ENCODE measurements around the gene RORC. TPM values are rescaled to one million over a fixed set of nuclear protein-coding genes. Genes with fewer than 3 reads are reported as not detected.
A peak's percentile ranks its signal among the peaks of the same experiment; 100 is the strongest.

Gene RORC
- polyA plus RNA-seq, 2 donors: 1.5 to 3.4 TPM

DNA sequence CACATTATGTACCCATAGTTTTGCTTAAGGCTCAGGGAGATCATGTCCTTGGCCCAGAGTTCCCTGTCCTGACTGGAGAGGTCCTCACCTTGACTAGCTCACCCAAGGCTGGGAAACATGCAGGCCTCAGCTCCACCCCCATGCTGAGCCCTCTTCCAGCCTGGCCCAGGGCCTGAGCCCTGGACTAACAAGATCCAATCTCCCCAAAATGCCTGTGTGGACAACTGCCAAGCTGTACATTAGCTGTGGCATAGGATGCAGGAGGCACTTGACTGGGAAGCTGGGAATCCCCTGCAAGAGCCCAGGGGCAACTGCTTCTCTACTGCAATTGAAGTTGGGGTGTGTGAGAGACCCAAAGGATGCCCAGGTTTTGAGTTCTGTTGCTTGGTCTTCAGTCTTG is 28.4 kb downstream of the RORC start:
- H3K27me3 ChIP-seq (ENCODE audit: control insufficient read depth in 1 of 2, insufficient read depth in 2 of 2, low read length in 2 of 2): no peaks in the 10 kb centered on the region
- peaks cover 0 to 4% of the 10 kb centered on the region in 2 donors for H3K4me1 ChIP-seq (ENCODE audit: control insufficient read depth in 2 of 2, insufficient read depth in 2 of 2, low read length in 1 of 2)
- no peaks in the 10 kb centered on the region for H3K36me3 ChIP-seq (ENCODE audit: control insufficient read depth in 2 of 2, insufficient read depth in 2 of 2, low read length in 1 of 2)
- H3K27ac ChIP-seq (ENCODE audit: low read depth in 2 of 2, low read length in 1 of 2): no peak overlapping the region
- no peak overlapping the region for H3K4me3 ChIP-seq (ENCODE audit: low read depth in 1 of 2, low read length in 2 of 2)
- H3K9me3 ChIP-seq (ENCODE audit: control insufficient read depth in 2 of 2, insufficient read depth in 1 of 2, low read depth in 1 of 2, low read length in 1 of 2): no peaks in the 10 kb centered on the region

DNA sequence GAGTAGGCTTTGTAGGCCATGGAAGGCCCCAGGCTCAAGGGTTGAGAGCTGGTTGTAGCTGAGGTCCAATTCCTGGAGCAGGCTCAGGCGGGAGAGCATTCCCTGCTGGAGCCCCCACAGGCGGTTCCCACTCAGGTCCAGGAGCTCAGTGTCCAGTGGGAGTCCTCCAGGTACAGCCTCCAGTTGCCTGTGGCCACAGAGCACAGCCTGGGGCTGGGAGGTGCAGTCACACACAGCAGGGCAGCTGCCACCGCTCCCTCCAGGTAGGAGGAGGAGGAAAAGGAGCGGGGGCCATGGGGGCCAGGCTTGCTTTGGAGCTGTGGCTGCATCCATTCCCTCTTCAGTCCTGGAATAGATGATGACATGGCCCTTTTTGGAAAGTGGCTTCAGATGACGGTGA is 29.2 kb downstream of the RORC start:
- H3K4me3 ChIP-seq (ENCODE audit: low read depth in 1 of 2, low read length in 2 of 2): no peak overlapping the region
- no peak overlapping the region for H3K27ac ChIP-seq (ENCODE audit: low read depth in 2 of 2, low read length in 1 of 2)
- WGBS, 2 donors: 93 to 99% methylated on average over 5 of the region's 5 CpGs
- H3K27me3 ChIP-seq (ENCODE audit: control insufficient read depth in 1 of 2, insufficient read depth in 2 of 2, low read length in 2 of 2): no peaks in the 10 kb centered on the region
- no peaks in the 10 kb centered on the region for H3K36me3 ChIP-seq (ENCODE audit: control insufficient read depth in 2 of 2, insufficient read depth in 2 of 2, low read length in 1 of 2)
- no peaks in the 10 kb centered on the region for H3K9me3 ChIP-seq (ENCODE audit: control insufficient read depth in 2 of 2, insufficient read depth in 1 of 2, low read depth in 1 of 2, low read length in 1 of 2)
- peaks cover 0 to 4% of the 10 kb centered on the region in 2 donors for H3K4me1 ChIP-seq (ENCODE audit: control insufficient read depth in 2 of 2, insufficient read depth in 2 of 2, low read length in 1 of 2)

DNA sequence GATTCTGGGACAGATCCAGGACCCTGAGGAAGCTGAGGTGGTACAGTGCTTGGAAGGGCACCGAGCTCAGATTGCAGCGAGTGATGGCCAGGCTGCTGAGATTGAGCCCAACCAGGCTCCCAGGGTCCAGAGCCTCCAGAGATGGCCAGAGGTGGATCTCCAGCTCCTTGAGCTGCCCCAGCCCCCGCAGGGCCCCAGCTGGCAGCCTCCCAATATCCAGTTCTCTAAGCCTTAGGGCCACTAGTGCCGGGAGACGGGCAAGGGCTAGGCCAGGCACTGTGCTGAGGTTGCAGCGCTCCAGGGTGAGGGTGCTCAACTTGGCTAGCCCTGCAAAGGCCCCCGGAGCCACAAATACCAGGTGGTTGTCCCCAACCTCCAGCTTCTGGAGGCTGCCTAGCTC is 29.8 kb downstream of the RORC start:
- Histone ChIP-seq H3K36me3 (ENCODE audit: control insufficient read depth in 2 of 2, insufficient read depth in 2 of 2, low read length in 1 of 2) (no peaks in the 10 kb centered on the region), H3K4me3 (ENCODE audit: low read depth in 1 of 2, low read length in 2 of 2) (no peak overlapping the region), H3K27ac (ENCODE audit: low read depth in 2 of 2, low read length in 1 of 2) (no peak overlapping the region), H3K4me1 (ENCODE audit: control insufficient read depth in 2 of 2, insufficient read depth in 2 of 2, low read length in 1 of 2) (peaks cover 0 to 4% of the 10 kb centered on the region in 2 donors), H3K27me3 (ENCODE audit: control insufficient read depth in 1 of 2, insufficient read depth in 2 of 2, low read length in 2 of 2) (no peaks in the 10 kb centered on the region), H3K9me3 (ENCODE audit: control insufficient read depth in 2 of 2, insufficient read depth in 1 of 2, low read depth in 1 of 2, low read length in 1 of 2) (no peaks in the 10 kb centered on the region)
- WGBS, 2 donors: 84 to 85% methylated on average over 7 of the region's 7 CpGs

DNA sequence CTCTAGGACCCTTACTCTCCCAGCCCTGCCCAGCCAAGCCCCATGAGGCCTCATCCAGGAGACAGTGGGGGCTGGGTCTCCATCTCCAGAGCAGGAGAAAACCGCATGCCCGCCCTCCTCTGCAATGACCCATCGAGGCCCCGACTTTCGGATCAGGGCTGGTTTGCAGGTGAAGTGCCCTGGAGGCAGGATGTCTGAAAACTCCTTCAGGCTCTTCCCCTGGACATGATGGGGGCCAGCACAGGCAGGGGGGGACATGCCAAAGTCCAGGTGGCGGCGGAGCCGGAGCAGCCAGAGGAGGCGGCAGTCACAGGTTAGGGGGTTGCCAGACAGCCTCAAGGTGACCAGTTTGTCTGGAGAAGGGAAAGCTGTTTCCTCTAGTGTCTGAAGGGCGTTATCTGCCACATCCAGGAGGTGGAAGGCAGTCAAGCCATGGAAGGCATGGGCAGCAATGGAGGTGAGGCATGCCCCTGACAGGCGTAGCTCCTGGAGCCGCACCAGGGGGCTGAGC is 30.2 kb downstream of the RORC start:
- WGBS, 2 donors: 91 to 95% methylated on average over 12 of the region's 12 CpGs
- Histone ChIP-seq H3K27me3 (ENCODE audit: control insufficient read depth in 1 of 2, insufficient read depth in 2 of 2, low read length in 2 of 2) (no peaks in the 10 kb centered on the region), H3K4me3 (ENCODE audit: low read depth in 1 of 2, low read length in 2 of 2) (no peak overlapping the region), H3K4me1 (ENCODE audit: control insufficient read depth in 2 of 2, insufficient read depth in 2 of 2, low read length in 1 of 2) (peaks cover 0 to 4% of the 10 kb centered on the region in 2 donors), H3K27ac (ENCODE audit: low read depth in 2 of 2, low read length in 1 of 2) (no peak overlapping the region), H3K36me3 (ENCODE audit: control insufficient read depth in 2 of 2, insufficient read depth in 2 of 2, low read length in 1 of 2) (no peaks in the 10 kb centered on the region), H3K9me3 (ENCODE audit: control insufficient read depth in 2 of 2, insufficient read depth in 1 of 2, low read depth in 1 of 2, low read length in 1 of 2) (no peaks in the 10 kb centered on the region)

DNA sequence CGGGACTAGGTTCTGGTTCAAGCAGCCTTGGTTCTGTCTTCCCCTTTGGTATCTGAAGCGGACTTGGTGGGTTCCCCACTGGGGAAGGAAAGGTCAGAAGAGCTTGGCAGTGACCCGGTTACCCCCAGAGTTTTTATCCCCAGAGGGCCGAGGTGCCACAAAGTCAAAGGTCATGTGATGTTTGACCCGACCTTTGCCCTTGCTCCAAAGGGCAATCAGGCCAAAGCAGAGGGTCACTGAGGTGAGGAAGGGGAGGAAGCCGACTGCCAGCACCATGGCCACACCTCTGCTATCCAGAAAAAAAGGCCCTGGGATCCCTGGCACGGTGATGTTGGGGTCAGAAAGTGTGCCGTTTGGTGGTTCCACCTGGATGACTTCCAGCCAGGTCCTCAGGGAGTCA is 30.8 kb downstream of the RORC start:
- Histone ChIP-seq H3K27me3 (ENCODE audit: control insufficient read depth in 1 of 2, insufficient read depth in 2 of 2, low read length in 2 of 2) (no peaks in the 10 kb centered on the region), H3K36me3 (ENCODE audit: control insufficient read depth in 2 of 2, insufficient read depth in 2 of 2, low read length in 1 of 2) (no peaks in the 10 kb centered on the region), H3K4me1 (ENCODE audit: control insufficient read depth in 2 of 2, insufficient read depth in 2 of 2, low read length in 1 of 2) (peaks cover 0 to 4% of the 10 kb centered on the region in 2 donors), H3K9me3 (ENCODE audit: control insufficient read depth in 2 of 2, insufficient read depth in 1 of 2, low read depth in 1 of 2, low read length in 1 of 2) (no peaks in the 10 kb centered on the region), H3K27ac (ENCODE audit: low read depth in 2 of 2, low read length in 1 of 2) (no peak overlapping the region), H3K4me3 (ENCODE audit: low read depth in 1 of 2, low read length in 2 of 2) (no peak overlapping the region)
- WGBS, 2 donors: 58 to 70% methylated on average over 8 of the region's 8 CpGs

DNA sequence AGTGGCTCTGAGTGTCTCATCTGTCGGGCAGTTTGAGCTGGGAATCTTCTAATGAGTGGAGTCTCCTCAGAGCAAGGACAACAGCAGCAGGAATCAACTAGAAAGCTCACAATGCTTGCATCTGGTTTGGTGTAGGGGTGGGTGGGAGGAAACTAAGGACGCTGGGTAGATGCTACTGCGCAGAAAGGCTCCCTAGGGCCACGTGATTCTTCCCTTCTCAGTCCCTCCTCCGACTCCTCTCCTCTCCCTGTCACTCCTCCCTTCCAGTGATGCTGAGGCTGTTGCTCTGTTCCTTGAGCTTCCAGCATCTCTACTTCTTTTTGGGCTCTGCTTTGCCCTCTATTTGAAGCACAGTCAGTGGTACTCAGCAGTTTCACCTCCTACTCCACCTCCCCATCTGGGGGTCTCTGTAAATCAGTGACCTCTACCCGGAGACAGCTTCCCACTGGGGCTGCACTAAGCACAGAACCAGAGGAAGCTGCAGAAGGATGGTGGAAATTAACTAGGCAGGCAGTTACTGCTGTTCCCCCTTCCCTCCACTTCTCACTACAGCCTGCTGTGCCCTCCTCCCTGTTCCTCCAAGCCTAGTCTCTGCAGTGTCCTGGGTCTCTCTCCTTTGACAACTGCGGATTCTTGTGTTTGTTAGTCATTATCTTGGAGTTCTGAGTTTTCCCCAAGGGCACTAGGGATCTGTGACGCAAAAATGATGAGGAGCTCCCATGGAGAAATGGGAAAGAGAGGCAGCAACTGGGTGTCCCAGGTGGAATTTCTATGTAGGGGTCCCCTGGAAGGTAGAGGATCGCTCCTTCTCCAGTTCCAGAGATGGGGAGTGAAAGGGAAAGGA is 32.2 kb downstream of the RORC start:
- 53 to 65% methylated on average over 9 of the region's 9 CpGs for WGBS, 2 donors
- no peak overlapping the region for H3K4me3 ChIP-seq (ENCODE audit: low read depth in 1 of 2, low read length in 2 of 2)
- H3K4me1 ChIP-seq (ENCODE audit: control insufficient read depth in 2 of 2, insufficient read depth in 2 of 2, low read length in 1 of 2): peaks cover 0 to 4% of the 10 kb centered on the region in 2 donors
- no peaks in the 10 kb centered on the region for H3K27me3 ChIP-seq (ENCODE audit: control insufficient read depth in 1 of 2, insufficient read depth in 2 of 2, low read length in 2 of 2)
- no peak overlapping the region for H3K27ac ChIP-seq (ENCODE audit: low read depth in 2 of 2, low read length in 1 of 2)
- no peaks in the 10 kb centered on the region for H3K36me3 ChIP-seq (ENCODE audit: control insufficient read depth in 2 of 2, insufficient read depth in 2 of 2, low read length in 1 of 2)
- no peaks in the 10 kb centered on the region for H3K9me3 ChIP-seq (ENCODE audit: control insufficient read depth in 2 of 2, insufficient read depth in 1 of 2, low read depth in 1 of 2, low read length in 1 of 2)

DNA sequence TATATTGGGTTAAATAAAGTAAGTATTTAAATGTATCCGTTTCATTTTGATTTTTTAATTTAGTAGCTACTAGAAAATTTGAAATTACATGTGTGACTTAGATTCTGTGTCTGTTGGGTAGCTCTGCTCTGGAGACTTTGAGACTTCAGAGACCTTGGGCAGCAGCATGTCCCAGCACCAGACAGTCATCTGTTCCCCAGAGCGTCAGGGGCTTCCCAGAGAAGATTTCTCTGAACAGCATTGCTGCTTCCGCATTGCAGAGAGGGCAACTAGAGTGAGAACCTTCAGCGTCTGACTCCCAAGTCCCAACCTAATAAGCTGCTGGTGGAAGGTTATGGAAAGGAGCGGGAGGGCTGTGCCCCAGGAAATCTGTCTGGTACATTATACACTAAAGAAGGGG is 33.0 kb downstream of the RORC start:
- H3K4me1 ChIP-seq (ENCODE audit: control insufficient read depth in 2 of 2, insufficient read depth in 2 of 2, low read length in 1 of 2): peaks cover 0 to 4% of the 10 kb centered on the region in 2 donors
- 87 to 88% methylated on average over 5 of the region's 5 CpGs for WGBS, 2 donors
- no peak overlapping the region for H3K27ac ChIP-seq (ENCODE audit: low read depth in 2 of 2, low read length in 1 of 2)
- no peaks in the 10 kb centered on the region for H3K36me3 ChIP-seq (ENCODE audit: control insufficient read depth in 2 of 2, insufficient read depth in 2 of 2, low read length in 1 of 2)
- H3K4me3 ChIP-seq (ENCODE audit: low read depth in 1 of 2, low read length in 2 of 2): no peak overlapping the region
- H3K27me3 ChIP-seq (ENCODE audit: control insufficient read depth in 1 of 2, insufficient read depth in 2 of 2, low read length in 2 of 2): no peaks in the 10 kb centered on the region
- H3K9me3 ChIP-seq (ENCODE audit: control insufficient read depth in 2 of 2, insufficient read depth in 1 of 2, low read depth in 1 of 2, low read length in 1 of 2): no peaks in the 10 kb centered on the region

DNA sequence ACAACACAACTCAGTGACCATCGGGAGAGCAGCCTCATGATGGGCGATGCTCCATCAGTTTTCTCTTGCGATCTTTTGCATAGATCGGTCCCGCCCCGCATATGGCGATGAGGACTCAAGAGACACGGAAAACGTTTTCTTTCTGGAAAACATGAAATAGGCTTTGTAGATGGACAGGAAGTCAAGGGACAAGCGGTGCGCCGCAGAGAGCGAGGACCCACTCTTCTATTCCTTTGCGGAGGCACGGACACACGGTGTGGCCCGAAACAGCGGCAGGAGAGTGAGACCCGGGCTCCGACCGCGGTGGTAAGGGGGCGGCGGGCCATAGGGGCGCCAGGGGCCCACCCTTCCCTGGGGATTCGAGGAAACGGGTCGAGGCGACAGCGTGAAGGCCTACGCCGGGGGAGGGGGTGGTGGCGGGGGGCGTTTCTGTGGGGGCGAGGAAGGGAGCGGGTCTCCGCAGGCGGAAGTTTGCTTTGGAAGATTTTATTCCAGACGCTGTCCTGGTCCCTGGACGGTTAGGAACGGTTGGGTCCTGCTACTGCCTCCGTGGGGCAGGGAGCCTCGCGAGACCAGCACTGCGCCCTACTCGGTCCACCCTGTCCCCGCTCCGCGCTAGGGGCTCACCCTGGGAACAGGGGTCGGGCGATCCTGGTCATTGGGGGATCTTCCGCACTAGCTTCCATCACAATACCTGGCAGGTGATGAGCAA is 40.5 kb downstream of the RORC start:
- H3K4me3 ChIP-seq (ENCODE audit: low read depth in 1 of 2, low read length in 2 of 2): peak overlapping the region; percentile 67 to 92
- H3K9me3 ChIP-seq (ENCODE audit: control insufficient read depth in 2 of 2, insufficient read depth in 1 of 2, low read depth in 1 of 2, low read length in 1 of 2): no peaks in the 10 kb centered on the region
- H3K4me1 ChIP-seq (ENCODE audit: control insufficient read depth in 2 of 2, insufficient read depth in 2 of 2, low read length in 1 of 2): peaks cover 0 to 7% of the 10 kb centered on the region in 2 donors
- no peaks in the 10 kb centered on the region for H3K27me3 ChIP-seq (ENCODE audit: control insufficient read depth in 1 of 2, insufficient read depth in 2 of 2, low read length in 2 of 2)
- 1 to 2% methylated on average over 45 to 52 of the region's 52 CpGs for WGBS, 2 donors
- peak overlapping the region; percentile 23 to 35 for H3K27ac ChIP-seq (ENCODE audit: low read depth in 2 of 2, low read length in 1 of 2)
- no peaks in the 10 kb centered on the region for H3K36me3 ChIP-seq (ENCODE audit: control insufficient read depth in 2 of 2, insufficient read depth in 2 of 2, low read length in 1 of 2)

DNA sequence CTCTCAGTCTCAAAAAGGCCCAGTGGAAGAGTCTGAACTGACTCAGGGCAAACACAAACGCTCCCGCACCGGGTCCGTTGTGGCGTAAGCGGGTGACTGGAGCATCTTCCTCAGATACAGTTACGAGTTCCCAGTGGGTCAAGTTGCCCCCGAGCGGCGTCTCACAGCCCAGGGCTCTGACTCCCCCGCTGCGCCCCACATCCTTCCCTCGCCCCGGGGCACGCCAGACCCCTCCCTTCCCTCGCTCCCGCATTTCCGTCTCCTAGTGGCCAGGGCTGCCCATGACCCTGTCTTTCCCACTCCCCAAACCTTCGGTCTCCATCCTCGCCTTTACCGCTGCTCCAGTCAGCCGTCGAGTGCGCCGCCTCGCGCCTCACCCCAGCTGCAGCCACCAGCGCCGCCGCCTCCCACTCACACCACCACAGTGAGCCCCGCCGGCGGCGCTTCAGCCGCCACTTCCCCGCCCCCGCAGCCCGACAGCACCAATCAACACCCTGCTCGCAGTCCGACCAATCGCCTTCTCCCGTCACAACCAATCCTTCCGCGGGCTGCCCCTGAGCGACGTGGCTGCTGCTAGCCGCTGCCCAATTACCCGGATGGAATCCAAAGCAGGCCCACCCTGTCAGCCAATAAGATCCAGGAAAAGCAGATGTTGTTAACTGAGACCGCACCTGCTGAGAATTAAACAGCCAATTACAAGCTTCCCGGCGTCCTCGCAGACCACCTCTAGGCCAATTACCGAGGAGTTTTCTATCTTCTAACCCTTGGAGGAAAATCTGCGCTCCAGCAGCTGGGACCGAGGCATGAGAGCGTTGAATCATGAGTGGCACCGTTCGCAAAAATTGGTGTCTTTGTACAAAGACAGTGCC is 41.3 kb downstream of the RORC start, which contains the start of gene TDRKH:
TDRKH (minus strand) TSS at position 430 of the 869 bp plus-strand sequence. CDS start 7,478 bp downstream, outside the sequence.
- Histone ChIP-seq H3K4me3 (ENCODE audit: low read depth in 1 of 2, low read length in 2 of 2) (peak within 1 kb of the TSS; percentile 67 to 92), H3K27ac (ENCODE audit: low read depth in 2 of 2, low read length in 1 of 2) (peak within 1 kb of the TSS; percentile 23 to 38), H3K4me1 (ENCODE audit: control insufficient read depth in 2 of 2, insufficient read depth in 2 of 2, low read length in 1 of 2) (peaks cover 0 to 7% of the 10 kb centered on the region in 2 donors), H3K9me3 (ENCODE audit: control insufficient read depth in 2 of 2, insufficient read depth in 1 of 2, low read depth in 1 of 2, low read length in 1 of 2) (no peaks in the 10 kb centered on the region), H3K27me3 (ENCODE audit: control insufficient read depth in 1 of 2, insufficient read depth in 2 of 2, low read length in 2 of 2) (no peaks in the 10 kb centered on the region), H3K36me3 (ENCODE audit: control insufficient read depth in 2 of 2, insufficient read depth in 2 of 2, low read length in 1 of 2) (no peaks in the 10 kb centered on the region)
- 1% methylated on average over 58 of the region's 58 CpGs for WGBS, 2 donors
